Esophagus squamous epithelium (tissue), 4 donors: ENCODE data around the gene AP1G2.

Experiments
- POLR2A ChIP-seq, 4 donors: fragments of 450-650 bp; IDR thresholded peaks; one replicate each; pipeline ENCODE4 v1.6.1; 2017; ENCODE audit warnings: antibody characterized with exemption in 4 of 4, mild to moderate bottlenecking in 4 of 4, moderate library complexity in 3 of 4
- TF ChIP-seq, protein P1 (sequence below), 6 experiments: fragments of 450-650 bp in 4 of 6; fragments of 200-600 bp in 2 of 6; sonication (generic) in 2 of 6; IDR thresholded peaks; one replicate each; pipeline ENCODE4 v1.5.1; 2016 to 2019; ENCODE audit warnings: antibody characterized with exemption in 6 of 6, mild to moderate bottlenecking in 4 of 6, moderate library complexity in 4 of 6

DNA sequence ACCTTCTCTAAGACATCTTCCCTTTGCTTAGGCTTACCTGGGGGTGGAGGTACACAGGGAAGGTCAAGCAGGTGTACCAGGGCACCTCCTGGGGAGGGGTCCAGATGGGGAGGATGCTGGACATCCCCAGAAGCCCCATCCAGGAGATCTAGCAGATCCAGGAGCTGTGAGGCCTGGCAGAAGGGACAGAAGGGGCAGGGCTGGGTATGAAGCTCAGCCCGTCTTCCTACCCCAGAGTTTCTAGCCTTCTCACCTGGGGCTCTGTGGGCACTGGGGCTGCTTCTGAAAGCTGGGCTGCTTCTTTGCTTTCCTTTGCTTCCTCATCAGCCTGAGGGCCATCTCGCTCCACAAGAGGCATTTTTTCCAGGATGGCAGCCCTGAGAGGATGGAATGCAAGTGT lies 6.3 kb downstream of the AP1G2 start:
- TF ChIP-seq, protein P1, sequence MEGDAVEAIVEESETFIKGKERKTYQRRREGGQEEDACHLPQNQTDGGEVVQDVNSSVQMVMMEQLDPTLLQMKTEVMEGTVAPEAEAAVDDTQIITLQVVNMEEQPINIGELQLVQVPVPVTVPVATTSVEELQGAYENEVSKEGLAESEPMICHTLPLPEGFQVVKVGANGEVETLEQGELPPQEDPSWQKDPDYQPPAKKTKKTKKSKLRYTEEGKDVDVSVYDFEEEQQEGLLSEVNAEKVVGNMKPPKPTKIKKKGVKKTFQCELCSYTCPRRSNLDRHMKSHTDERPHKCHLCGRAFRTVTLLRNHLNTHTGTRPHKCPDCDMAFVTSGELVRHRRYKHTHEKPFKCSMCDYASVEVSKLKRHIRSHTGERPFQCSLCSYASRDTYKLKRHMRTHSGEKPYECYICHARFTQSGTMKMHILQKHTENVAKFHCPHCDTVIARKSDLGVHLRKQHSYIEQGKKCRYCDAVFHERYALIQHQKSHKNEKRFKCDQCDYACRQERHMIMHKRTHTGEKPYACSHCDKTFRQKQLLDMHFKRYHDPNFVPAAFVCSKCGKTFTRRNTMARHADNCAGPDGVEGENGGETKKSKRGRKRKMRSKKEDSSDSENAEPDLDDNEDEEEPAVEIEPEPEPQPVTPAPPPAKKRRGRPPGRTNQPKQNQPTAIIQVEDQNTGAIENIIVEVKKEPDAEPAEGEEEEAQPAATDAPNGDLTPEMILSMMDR (IDR thresholded peaks at IDR 0.05): no peak
- no peak for TF ChIP-seq POLR2A (IDR thresholded peaks at IDR 0.05)
